Heart right ventricle (tissue), 16 donors: Measurements from ENCODE around the gene RIPOR1. TPM values are rescaled to one million over a fixed set of nuclear protein-coding genes. Genes with fewer than 3 reads are reported as not detected.

Experiments
- ATAC-seq, 8 donors: fragments of 200-7000 bp; cut with Tn5 transposase; one replicate each; pipeline ENCODE4 v1.9.1; 2020; ENCODE audit warnings: mild to moderate bottlenecking in 8 of 8, moderate library complexity in 8 of 8, moderate number of reproducible peaks in 1 of 8
- DNase-seq, 2 donors: peaks; one replicate each; pipeline ENCODE4 v3.0.0-alpha.2; 2020
- H3K27ac ChIP-seq, 10 donors: fragments of 200-600 bp; sonication (generic) in 2 of 10; one replicate each; pipeline versions ENCODE4 v1.5.0 to v1.8.0; 2020 to 2022; ENCODE audit warnings: mild to moderate bottlenecking in 3 of 10
- H3K27me3 ChIP-seq, 7 donors: fragments of 200-600 bp; one replicate each; pipeline ENCODE4 v1.8.0; 2021 to 2022; ENCODE audit warnings: mild to moderate bottlenecking in 2 of 7
- H3K36me3 ChIP-seq, 9 donors: fragments of 200-600 bp; sonication (generic) in 1 of 9; one replicate each; pipeline versions ENCODE4 v1.5.0 to v1.8.0; 2020 to 2022; ENCODE audit warnings: mild to moderate bottlenecking in 2 of 9
- H3K4me1 ChIP-seq, 9 donors: fragments of 200-600 bp; sonication (generic) in 1 of 9; one replicate each; pipeline versions ENCODE4 v1.5.0 to v1.8.0; 2020 to 2022; ENCODE audit warnings: mild to moderate bottlenecking in 4 of 9
- H3K4me3 ChIP-seq, 10 donors: fragments of 200-600 bp; sonication (generic) in 2 of 10; one replicate each; pipeline versions ENCODE4 v1.5.0 to v1.8.0; 2020 to 2022; ENCODE audit warnings: mild to moderate bottlenecking in 7 of 10, moderate library complexity in 2 of 10
- H3K9me3 ChIP-seq, 11 donors: fragments of 200-600 bp in 10 of 11; sonication (generic) in 2 of 11; one replicate each; pipeline versions ENCODE4 v1.5.0 to v1.8.0; 2013 to 2022; ENCODE audit warnings: mild to moderate bottlenecking in 2 of 11, control low read depth in 1 of 11, moderate library complexity in 1 of 11
- CTCF ChIP-seq, 9 donors: fragments of 200-600 bp; sonication (generic) in 2 of 9; IDR thresholded peaks; one replicate each; pipeline versions ENCODE4 v1.5.0 to v1.8.0; 2021 to 2022; ENCODE audit warnings: antibody characterized with exemption in 9 of 9, mild to moderate bottlenecking in 5 of 9, moderate library complexity in 1 of 9
- WGBS, 2 donors: extraction: QIAGEN DNeasy Blood & Tissue Kit; methylation state at CpG; one replicate each; pipeline ENCODE4 v1.1.7; 2013; ENCODE audit warnings: inconsistent platforms in 1 of 2; 5-methylcytosine and 5-hydroxymethylcytosine counted together
- intact Hi-C, 10 donors: fragments of 100-400 bp; cut with DNase I; formaldehyde crosslinking; loops; one replicate each; pipeline versions ENCODE4 v1.11.1 to v1.14.2; 2022
- polyA plus RNA-seq, 2 donors: library from polyadenylated mRNA; stranded (reverse); fragments of 200-250 nt; gene quantifications; one replicate each; pipeline ENCODE4 v1.2.3, GENCODE V29; 2013
- total RNA-seq, 10 donors: library from RNA; stranded (reverse); fragmentation: NEBNext Ultra II Directional in 3 of 10; extraction: Animal tissue kit (Norgen Biotek cat#: 25700) in 3 of 10; gene quantifications; one replicate each; pipeline versions ENCODE4 v1.2.1 to v1.2.4, GENCODE V29; 2021 to 2023
- donor health status: Arrhythmogenic right ventricular cardiomyopathy.
- donor health status: ischemic (EF 13 %, LVEDD 7.1; RV severe dilation, severe dysfunction).
- donor health status: healthy with polysubstance abuse.
- donor health status: DM: no; HTN: yes; CAD: no.
- donor health status: DM: no; HTN: no; CAD: no.
- donor health status: ischemic (EF 25% LVEDD 6.9; RV normal size, moderate dysfunction).
- donor health status: ischemic (EF 25% LVEDD 5.7; RV mildly dilated, moderate dysfunction).
- donor health status: healthy.
- donor health status: DM: yes; HTN: yes; CAD: no.
- donor health status: Ischemic cardiomyopathy.
- donor health status: ischemic (EF 35%, LVEDD 5.7; RV mildly dilated, moderate dysfunction).
- donor health status: nonischemic (EF 11% LVEDD 7.7; RV severe dilation, severe dysfunction).
- donor health status: DM: yes; HTN: yes; CAD: no.
- donor health status: PGD.
- donor health status: ischemic (EF 29% LVEDD 5.4; RV normal size, mild dysfunction).
- donor health status: nonischemic (EF 23%, LVEDD 6.1; RV moderate dilation, normal function).

RIPOR1 gene
- total and polyA plus RNA-seq, 12 donors = 40.0 to 86.1 (median 69.2) TPM

GRCh38 chr16:67546761-67547422 lies 18.3 kb downstream of the RIPOR1 start:
- TF ChIP-seq CTCF (IDR thresholded peaks at IDR 0.05) = peak; percentile 91 to 97 (median 95)
- WGBS, 2 donors = 24 to 27% methylated on average over 7 of the region's 7 CpGs
- H3K36me3 ChIP-seq = peaks cover 0 to 77% (median 51%) of the 10 kb centered on the region in 9 donors
- ATAC-seq = peak; percentile 48 to 72 (median 62)
- peaks cover 16 to 81% (median 49%) of the 10 kb centered on the region in 9 donors for H3K4me1 ChIP-seq
- intact Hi-C loops = loop anchor here in 4 of 10 donors (10.0 kb wide), 2 partner anchors 98 to 398 kb away; partner anchors contain the start of genes CARMIL2 (in 3 of the 4) and LCAT (in 1 of the 4)
- H3K4me3 ChIP-seq = peak overlapping the region in 1 of 10 donors; percentile 12
- H3K9me3 ChIP-seq = no peaks in the 10 kb centered on the region
- H3K27me3 ChIP-seq = no peaks in the 10 kb centered on the region
- DNase-seq = peak; percentile 72 to 81
- peak overlapping the region in 9 of 10 donors; percentile 12 to 73 (median 33) for H3K27ac ChIP-seq

GRCh38 chr16:67547423-67548264 lies 19.0 kb downstream of the RIPOR1 start:
- Histone ChIP-seq H3K27ac (peak overlapping the region; percentile 12 to 73 (median 40)), H3K4me1 (peaks cover 19 to 84% (median 51%) of the 10 kb centered on the region in 9 donors), H3K36me3 (peaks cover 0 to 69% (median 43%) of the 10 kb centered on the region in 9 donors), H3K4me3 (no peak overlapping the region), H3K9me3 (no peaks in the 10 kb centered on the region), H3K27me3 (no peaks in the 10 kb centered on the region)
- no peak for TF ChIP-seq CTCF (IDR thresholded peaks at IDR 0.05)
- intact Hi-C loops = loop anchor here in 4 of 10 donors (10.0 kb wide), 2 partner anchors 97 to 397 kb away; partner anchors contain the start of genes CARMIL2 (in 3 of the 4) and LCAT (in 1 of the 4)
- ATAC-seq = peak in 7 of 8 donors; percentile 7 to 43 (median 23)
- DNase-seq = no peak
- 59 to 66% methylated on average over 16 of the region's 16 CpGs for WGBS, 2 donors

GRCh38 chr16:67548265-67549126 lies 19.9 kb downstream of the RIPOR1 start:
- no peaks in the 10 kb centered on the region for H3K27me3 ChIP-seq
- WGBS, 2 donors = 82 to 87% methylated on average over 4 of the region's 4 CpGs
- DNase-seq (no peak), ATAC-seq (no peak)
- peaks cover 0 to 61% (median 35%) of the 10 kb centered on the region in 9 donors for H3K36me3 ChIP-seq
- H3K4me3 ChIP-seq = no peak overlapping the region
- intact Hi-C loops = loop anchor here in 4 of 10 donors (10.0 kb wide), 2 partner anchors 96 to 396 kb away; partner anchors contain the start of genes CARMIL2 (in 3 of the 4) and LCAT (in 1 of the 4)
- TF ChIP-seq CTCF (IDR thresholded peaks at IDR 0.05) = no peak
- H3K9me3 ChIP-seq = no peaks in the 10 kb centered on the region
- H3K27ac ChIP-seq = peak overlapping the region in 6 of 10 donors; percentile 21 to 73 (median 43)
- peaks cover 19 to 86% (median 57%) of the 10 kb centered on the region in 9 donors for H3K4me1 ChIP-seq
